HG03108 (cell line): ENCODE data around the gene GLA.

Experiments
- ATAC-seq: cut with Tn5 transposase; IDR thresholded peaks from one replicate; pipeline ENCODE4 v1.9.1; 2021; ENCODE audit warnings: moderate library complexity; ENCODE audit not compliant: unreplicated experiment

GLA gene

DNA sequence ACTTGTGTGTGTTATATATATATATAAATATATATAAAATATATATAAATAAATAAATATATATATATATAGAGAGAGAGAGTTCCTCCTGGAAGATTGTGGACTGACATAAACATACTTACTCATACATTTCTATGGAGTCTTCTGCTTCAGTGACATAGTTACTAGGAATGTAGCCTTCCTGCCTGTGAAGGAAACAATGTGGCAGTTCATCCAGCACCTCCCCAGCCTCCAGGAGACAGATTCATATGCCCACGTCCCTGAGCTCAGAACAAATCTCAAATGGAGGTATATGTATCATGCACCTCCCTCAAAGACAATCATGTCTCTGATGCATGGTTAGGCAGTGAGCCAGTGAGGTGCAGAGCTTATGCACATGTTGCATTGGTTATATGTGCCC lies 47.8 kb downstream of the GLA start:
- no peak for ATAC-seq

DNA sequence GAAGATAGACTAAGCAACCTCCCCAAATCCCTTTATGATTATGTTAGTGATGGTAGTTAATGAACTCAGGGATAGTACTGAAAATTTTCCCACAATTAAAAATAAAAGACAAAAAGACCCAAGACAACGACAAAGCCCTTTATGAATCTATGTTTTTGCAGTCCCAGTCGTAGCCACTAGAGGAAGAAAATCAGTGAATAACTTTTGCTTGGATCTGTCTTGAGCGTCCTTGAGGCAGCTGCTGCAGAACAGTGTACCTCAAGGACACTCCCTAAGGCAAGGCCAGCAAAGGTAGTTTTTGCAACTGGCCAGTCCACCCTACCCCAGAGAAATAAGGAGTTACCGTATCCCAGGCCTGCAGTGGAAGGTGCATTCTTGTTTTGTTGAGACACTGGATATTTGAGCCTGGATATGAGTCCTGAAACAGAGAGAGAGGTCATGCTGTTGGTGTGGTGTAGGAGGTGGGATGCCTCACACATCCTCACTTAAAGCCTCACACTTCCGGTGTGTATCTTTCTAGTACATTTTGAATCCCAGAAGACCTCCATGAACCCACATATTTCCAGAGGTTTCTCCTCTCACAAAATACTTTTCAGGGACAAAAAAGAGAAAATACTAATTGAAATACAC lies 50.4 kb downstream of the GLA start:
- no peak for ATAC-seq

DNA sequence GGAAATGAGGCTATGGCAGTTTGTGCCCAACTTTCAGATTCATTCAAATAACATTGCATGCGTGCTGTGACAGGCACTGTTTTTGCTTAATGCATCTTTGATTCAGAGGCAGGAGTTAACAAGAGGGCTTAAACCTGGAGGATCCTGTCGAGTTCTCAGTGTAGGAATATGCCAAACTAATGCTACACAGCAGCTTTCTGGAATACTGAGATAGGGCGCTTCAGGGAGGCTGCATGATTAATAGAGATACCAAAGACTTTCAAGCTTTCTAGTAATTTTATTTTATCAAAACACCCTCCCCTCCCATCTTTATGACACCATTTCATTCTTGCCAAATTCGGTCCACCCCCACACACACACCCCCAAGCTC lies 58.5 kb downstream of the GLA start:
- no peak for ATAC-seq

DNA sequence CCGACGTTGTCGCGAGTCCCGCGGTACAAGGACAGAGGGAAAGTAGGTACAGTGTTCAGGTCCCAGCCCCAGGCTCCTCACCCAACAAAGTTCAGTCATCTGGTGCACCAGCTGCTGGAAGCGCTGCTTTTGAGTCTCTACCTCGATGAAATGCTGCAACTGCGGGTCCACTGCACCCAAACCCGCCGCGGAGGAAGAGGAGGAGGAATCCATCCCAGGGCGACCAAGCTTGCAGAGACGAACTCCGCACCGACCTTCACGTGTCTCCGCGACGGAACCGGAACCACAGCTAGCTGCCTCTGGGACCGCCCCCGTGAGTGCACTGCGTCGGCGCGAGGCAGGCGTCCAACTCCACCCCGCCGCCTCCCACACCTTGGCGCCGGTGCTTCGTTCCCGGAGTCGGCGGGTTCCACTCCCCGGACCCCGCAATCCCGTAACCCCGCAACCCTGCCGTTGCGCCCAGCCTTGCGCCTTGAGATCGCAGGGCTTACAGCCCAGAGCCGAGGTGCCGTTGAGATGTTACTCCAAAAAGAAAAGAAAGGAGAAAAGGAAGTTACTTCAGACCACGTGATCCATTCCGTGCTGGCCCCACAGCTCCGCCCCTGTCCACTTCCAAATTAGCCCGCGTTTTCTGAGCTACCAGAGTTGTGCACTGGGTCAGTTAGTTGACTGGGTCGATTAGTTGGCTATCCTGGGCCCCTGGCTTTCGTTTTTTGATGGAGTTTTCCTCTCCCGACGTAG lies 59.1 kb downstream of the GLA start, which contains the start of gene TIMM8A:
TSS of gene TIMM8A (minus strand) at position 291 of the 741 bp plus-strand sequence. CDS start at position 213, 78 bp downstream.
- peak; percentile 98 for ATAC-seq

GRCh38 chrX:101347859-101348451 lies 59.8 kb downstream of the GLA start:
- ATAC-seq = no peak
